HL-60 (cell line): ENCODE measurements around the gene TMEM141.

Experiments
- DNase-seq, 2 experiments: peaks; one replicate each; pipeline ENCODE4 v3.0.0-alpha.2; 2010 to 2020; ENCODE audit warnings: low read depth in 1 of 2, low spot score in 1 of 2
- H3K27ac ChIP-seq: fragments of 250-450 bp; sonication (Bioruptor Pico); replicated peaks from 2 replicates; pipeline ENCODE4 v1.5.1; 2020; ENCODE audit warnings: mild to moderate bottlenecking, moderate library complexity
- H3K27me3 ChIP-seq: fragments of 250-450 bp; sonication (Bioruptor Pico); 2 replicates; pipeline ENCODE4 v1.5.1; 2021; ENCODE audit warnings: mild to moderate bottlenecking, moderate library complexity; ENCODE audit not compliant: insufficient read depth, poor library complexity, severe bottlenecking
- H3K4me3 ChIP-seq: replicated peaks from 2 replicates; pipeline ENCODE4 v1.5.1; 2011; ENCODE audit warnings: mild to moderate bottlenecking, control low read depth, low read length; ENCODE audit not compliant: insufficient read depth
- CTCF ChIP-seq: IDR thresholded peaks from one replicate; pipeline ENCODE4 v1.5.1; 2011; ENCODE audit warnings: low read length, control low read depth, inconsistent platforms; ENCODE audit not compliant: insufficient read depth
- GABPA ChIP-seq: IDR thresholded peaks from 2 replicates; pipeline ENCODE4 v1.6.1; 2012; ENCODE audit warnings: low read depth
- POLR2AphosphoS5 ChIP-seq: IDR thresholded peaks from 2 replicates; pipeline ENCODE4 v1.6.1; 2012; ENCODE audit warnings: low read depth
- REST ChIP-seq: IDR thresholded peaks from 2 replicates; pipeline ENCODE4 v1.6.1; 2012; ENCODE audit warnings: low read depth; ENCODE audit not compliant: insufficient replicate concordance
- SPI1 ChIP-seq: IDR thresholded peaks from 2 replicates; pipeline ENCODE4 v1.6.1; 2012; ENCODE audit warnings: low read depth, mild to moderate bottlenecking, borderline replicate concordance

Gene TMEM141

GRCh38 chr9:136774416-136775045, 16.6 kb upstream of the TMEM141 start:
- H3K4me3 ChIP-seq, result no peak overlapping the region
- no peak for DNase-seq
- TF ChIP-seq POLR2AphosphoS5 (no peak), GABPA (no peak), REST (no peak)
- H3K27ac ChIP-seq, result no peak overlapping the region
- H3K27me3 ChIP-seq, result no peaks in the 10 kb centered on the region

GRCh38 chr9:136775191-136775590, 16.0 kb upstream of the TMEM141 start:
- no peak overlapping the region for H3K27ac ChIP-seq
- no peak for DNase-seq
- no peak overlapping the region for H3K4me3 ChIP-seq
- no peaks in the 10 kb centered on the region for H3K27me3 ChIP-seq
- TF ChIP-seq GABPA (no peak), SPI1 (no peak), POLR2AphosphoS5 (no peak), REST (no peak), CTCF (no peak)

GRCh38 chr9:136776947-136777346, 14.2 kb upstream of the TMEM141 start:
- Histone ChIP-seq H3K27ac (no peak overlapping the region), H3K4me3 (no peak overlapping the region), H3K27me3 (no peaks in the 10 kb centered on the region)
- no peak for DNase-seq
- TF ChIP-seq POLR2AphosphoS5 (no peak), GABPA (no peak), SPI1 (no peak), CTCF (no peak), REST (no peak)
